ENCODE measurements around the gene SIRT3.
"Not testable (repeated sequence)": the region's sequence is repeated elsewhere in the genome, so short reads cannot be mapped to it uniquely, and the experiment has no call there.

DNA sequence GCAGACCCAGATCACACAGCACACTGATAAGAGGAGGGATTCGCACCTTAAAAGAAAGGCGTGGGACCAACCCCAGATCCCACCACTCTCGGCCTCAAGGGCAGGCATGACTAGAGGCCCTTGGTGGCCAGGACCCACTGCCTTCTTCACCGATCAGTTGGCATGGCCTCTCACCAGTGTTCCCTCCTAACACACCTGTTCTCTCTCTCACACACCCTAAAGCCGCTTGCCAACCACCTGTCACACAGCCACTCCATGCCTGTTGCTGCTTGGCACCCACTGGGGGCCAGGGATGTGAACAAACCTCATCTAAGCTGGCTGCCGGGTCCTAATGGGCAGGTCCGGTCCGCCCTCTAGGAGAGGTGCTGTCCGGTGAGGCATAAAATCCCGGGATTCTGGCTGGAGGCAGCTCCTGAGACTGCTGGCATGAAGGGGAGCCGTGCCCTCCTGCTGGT is 43.4 kb downstream of the SIRT3 start, which contains the start of gene SCGB1C1:
- TF ChIP-seq, protein P1, sequence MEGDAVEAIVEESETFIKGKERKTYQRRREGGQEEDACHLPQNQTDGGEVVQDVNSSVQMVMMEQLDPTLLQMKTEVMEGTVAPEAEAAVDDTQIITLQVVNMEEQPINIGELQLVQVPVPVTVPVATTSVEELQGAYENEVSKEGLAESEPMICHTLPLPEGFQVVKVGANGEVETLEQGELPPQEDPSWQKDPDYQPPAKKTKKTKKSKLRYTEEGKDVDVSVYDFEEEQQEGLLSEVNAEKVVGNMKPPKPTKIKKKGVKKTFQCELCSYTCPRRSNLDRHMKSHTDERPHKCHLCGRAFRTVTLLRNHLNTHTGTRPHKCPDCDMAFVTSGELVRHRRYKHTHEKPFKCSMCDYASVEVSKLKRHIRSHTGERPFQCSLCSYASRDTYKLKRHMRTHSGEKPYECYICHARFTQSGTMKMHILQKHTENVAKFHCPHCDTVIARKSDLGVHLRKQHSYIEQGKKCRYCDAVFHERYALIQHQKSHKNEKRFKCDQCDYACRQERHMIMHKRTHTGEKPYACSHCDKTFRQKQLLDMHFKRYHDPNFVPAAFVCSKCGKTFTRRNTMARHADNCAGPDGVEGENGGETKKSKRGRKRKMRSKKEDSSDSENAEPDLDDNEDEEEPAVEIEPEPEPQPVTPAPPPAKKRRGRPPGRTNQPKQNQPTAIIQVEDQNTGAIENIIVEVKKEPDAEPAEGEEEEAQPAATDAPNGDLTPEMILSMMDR (conservative IDR thresholded peaks at IDR 0.05 in 1 of 2, IDR thresholded peaks at IDR 0.05 in 1 of 2; ENCODE audit: low read depth in 1 of 2, low read length in 2 of 2): not testable (repeated sequence)
- not testable (repeated sequence) for TF ChIP-seq EZH2 (IDR thresholded peaks at IDR 0.05; ENCODE audit: low read length, missing control alignments)
